CD4-positive, alpha-beta T cell treated with Interleukin-6 at 100 ng/mL for 8 hours (primary cell): ENCODE results near the gene PWWP2B.
"Not testable (repeated sequence)": the region's sequence is repeated elsewhere in the genome, so short reads cannot be mapped to it uniquely, and the experiment has no call there.

Experiments
- DNase-seq: peaks from one replicate; pipeline ENCODE4 v3.0.0-alpha.2; 2020; ENCODE audit warnings: mixed read lengths, low spot score

The PWWP2B gene

GRCh38 chr10:132381741-132382140 lies 15.3 kb upstream of the PWWP2B start:
- no peak for DNase-seq

DNA sequence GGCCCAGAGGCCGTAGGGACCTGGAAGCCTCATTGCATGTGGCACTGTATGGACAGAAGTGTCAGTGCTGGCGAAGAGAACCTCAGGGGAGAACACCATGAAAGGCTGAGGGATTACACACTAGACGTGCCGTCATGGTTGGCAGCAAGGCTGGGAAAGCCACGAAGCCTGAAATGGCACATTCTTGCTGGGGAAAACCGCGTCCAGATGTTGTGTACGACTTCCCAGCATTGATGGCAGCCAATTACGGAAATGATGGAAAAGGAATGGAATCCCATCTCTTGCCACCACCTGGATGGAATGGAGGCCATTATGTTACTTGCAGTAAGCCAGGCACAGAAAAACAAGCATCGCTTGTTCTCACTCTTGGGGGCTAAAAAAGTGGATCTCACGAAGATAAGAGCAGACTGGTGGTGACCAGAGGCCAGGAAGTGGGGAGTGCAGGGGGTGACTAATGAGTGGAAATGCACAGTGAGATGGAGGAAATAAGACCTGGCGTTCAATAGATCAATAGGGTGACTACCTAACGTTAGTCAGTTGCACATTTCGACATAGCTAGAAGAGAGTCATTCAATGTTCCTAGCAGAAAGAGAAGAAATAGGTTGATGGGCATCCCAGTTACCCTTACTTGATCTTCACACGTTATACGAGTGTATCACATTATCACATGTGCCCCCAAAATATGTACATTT lies 14.6 kb upstream of the PWWP2B start:
- DNase-seq, result no peak

GRCh38 chr10:132383101-132383500 lies 13.9 kb upstream of the PWWP2B start:
- no peak for DNase-seq

DNA sequence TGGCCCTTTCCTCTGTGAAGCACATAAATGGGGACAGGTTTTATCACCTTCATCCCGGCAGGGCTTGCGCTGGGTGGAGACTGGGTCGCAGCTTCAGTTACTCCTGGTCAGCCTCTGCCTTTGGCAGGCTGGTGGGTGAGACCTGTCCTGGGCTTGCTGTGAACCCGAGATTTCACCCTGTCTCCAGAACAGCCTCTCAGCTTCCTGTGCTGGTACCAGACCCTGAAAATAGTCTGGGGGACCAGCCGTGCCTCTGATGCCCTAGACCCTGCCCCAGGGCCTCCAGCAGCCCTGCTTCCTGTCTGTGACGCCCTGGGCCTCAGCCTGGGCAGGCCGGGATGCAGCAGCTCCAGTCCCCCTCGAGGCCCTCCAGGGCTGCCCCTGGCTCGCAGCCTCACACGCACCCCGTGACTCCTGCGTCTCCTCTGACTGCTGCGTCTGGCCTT lies 13.2 kb upstream of the PWWP2B start:
- DNase-seq, result no peak

DNA sequence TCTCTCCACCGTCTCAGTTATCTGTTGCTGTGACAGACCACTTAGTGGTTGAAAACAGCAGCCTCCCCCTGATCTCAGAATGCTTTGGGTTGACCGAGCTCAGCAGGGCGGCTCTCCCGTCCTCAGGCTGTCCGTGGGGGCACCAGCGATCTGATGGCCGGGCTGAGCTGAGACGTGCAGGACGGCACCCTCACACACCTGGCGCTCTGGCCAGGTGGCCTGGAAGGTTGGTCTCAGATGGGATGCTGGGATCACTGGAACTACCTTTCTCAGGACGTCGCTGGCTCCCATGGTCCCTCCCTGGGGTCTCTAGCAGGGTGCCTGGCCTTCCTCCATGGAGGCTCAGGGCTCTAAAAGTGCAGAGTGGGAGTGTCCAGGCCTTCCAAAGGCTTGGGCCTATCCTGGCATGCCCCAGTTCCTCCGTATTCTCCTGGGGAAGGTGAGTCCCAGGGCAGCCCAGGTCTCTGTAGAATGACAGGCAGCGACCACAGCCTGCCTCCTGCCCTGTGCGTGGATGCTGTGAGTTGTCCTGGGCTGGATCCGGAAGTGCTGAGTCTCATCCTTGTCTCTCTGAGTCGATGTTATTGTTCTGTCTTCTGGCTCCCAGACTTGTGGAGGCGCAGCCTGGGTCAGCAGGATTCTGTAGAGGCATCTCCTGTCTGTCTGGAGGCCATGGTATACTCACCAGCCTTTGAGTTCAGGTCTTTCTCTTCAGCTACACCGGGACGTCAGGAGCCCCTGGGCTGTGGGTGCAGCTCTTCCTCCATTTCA lies 12.2 kb upstream of the PWWP2B start:
- no peak for DNase-seq

DNA sequence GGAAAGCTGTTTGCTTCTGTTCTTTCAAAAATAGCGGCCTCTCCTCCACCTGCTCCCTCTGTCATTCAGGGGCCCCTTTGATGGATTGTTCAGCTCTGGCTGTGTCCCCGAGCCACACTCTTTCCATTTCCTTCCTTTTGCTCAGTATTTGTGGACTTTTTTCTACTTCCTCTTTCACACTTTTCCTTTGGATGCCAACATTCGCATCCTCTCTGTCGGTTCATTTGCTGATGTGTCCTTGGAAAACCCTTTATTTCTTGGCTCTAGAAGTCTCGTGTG lies 11.7 kb upstream of the PWWP2B start:
- no peak for DNase-seq

- no peak for DNase-seq
These were observed 11.1 kb upstream of the PWWP2B start for GRCh38 chr10:132385721-132386418.

DNA sequence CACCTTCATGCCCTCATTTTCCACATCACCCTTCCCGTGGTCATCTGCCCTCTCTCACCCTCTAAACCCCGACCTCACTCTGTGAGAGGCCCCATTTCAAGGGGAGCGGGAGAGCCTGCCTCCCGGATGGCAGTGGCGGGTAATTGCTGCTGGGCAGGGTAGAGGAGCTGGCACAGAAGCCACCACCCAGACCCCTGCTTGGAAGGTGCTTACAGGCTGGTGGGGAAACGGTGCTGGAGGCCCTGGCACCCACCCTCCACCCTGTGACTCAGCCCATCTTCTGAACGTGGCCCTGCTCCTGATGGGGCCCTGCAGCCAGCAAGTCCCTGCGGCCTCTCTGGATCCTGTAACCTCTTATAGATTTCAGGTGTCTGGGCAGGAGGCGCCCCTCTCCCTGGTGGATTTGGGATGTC lies 10.6 kb upstream of the PWWP2B start:
- DNase-seq, result no peak

DNA sequence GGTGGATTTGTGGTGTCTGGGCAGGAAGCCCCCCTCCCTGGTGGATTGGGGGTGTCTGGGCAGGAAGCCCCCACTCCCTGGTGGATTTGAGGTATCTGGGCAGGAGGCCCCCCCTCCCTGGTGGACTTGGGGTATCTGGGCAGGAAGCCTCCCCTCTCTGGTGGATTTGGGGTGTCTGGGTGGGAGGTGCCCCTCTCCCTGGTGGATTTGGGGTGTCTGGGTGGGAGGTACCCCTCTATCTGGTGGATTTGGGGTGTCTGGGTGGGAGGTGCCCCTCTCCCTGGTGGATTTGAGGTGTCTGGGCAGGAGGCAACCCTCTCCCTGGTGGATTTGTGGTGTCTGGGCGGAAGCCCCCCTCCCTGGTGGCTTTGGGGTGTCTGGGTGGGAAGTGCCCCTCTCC lies 10.1 kb upstream of the PWWP2B start:
- DNase-seq, result not testable (repeated sequence)

DNA sequence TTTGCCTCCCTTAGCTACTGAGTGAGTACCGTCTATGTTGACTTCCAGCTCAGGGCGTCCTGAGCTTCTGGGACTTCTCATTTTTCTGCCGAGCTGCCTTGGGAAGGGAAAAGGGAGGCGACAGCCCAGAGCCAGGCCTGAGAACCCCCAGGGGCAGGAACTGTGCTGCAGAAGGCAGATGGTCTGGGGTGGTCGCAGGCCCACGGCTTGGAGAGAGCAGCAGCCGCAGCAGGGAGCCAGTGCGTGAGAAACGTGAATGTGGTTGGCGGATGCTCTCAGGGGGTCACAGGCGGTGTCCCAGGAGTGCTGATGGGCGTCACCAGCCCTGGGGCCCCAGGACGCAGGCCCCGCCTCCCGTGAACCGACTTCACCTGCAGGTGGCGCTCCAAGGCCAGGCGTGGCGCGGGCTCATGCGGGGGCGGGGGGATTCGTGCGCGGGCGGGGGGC lies 9.2 kb upstream of the PWWP2B start:
- peak; percentile 68 for DNase-seq

GRCh38 chr10:132388891-132389432 lies 8.0 kb upstream of the PWWP2B start:
- no peak for DNase-seq

DNA sequence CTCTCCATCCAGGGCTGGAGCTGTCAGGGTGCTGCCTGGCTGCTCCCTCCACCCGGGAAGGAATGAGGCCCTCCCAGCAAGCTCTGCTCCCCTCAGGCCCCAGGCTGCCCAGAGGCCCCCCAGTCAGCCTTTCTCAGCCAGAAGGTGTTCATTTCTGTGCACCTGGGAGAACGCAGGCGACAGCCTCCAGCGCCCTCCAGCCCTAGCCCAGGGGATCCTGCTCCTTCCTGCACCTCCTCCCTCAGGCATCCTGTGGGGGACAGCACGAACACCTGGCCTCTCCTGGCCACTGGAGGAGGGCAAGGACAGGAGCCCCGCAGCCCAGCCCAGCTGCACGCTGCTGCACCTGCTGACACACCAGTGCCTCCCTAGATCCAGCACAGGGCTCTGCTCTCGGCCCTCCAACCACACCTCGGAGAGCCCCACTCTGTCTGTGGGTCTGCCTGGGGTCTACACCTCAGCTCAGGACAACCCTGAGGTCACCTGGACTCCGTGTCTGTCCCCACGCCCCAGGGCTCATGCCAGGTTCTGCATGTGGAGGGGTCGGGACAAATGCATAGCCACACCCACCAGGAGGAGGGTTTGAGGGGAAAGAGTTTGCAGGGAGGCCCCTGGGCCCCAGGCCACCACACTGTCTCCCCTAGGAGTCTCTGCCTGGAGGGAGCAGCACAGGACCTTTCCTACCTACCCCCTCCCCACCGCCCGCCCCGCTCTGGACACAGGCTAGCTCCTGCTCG lies 7.4 kb upstream of the PWWP2B start:
- DNase-seq, result no peak

GRCh38 chr10:132390170-132390920 lies 6.7 kb upstream of the PWWP2B start:
- DNase-seq, result no peak

DNA sequence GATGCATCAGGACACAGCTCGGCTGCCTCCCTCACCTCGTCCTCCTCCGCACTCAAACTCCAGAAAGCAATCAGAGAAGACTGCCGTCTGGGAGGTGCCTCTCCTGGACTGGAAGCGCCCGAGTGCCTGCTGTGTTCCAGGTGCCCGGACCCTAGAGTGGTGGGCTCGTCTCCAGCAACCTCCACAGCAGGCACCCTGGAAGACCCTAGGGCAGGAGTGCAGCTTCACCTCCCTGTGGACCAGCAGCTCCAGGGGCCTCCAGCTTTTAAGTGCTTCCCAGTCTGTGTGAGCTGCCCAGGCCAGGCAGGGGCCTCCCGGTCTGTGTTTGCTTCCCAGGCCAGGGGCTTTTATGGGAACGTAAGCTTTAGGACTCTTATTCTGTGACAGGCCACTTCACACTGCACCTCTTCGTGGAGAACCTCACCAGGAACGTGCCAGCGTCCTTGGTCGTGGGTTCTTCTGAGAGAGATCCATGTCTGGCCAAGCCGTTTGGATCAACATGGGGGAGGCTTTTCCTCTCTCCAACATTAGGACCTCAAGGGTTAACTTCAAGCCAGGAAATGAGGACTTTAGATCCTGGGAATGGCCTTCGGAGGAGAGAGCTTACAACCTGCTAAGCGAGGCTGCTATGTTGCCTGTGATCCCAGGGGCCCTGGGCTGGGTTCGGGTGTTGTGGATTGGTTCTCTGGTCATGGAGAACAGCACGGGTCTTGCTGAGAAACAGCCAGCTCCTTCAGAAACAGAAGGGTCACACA lies 5.9 kb upstream of the PWWP2B start:
- DNase-seq, result no peak

GRCh38 chr10:132391676-132392020 lies 5.4 kb upstream of the PWWP2B start:
- DNase-seq, result no peak

DNA sequence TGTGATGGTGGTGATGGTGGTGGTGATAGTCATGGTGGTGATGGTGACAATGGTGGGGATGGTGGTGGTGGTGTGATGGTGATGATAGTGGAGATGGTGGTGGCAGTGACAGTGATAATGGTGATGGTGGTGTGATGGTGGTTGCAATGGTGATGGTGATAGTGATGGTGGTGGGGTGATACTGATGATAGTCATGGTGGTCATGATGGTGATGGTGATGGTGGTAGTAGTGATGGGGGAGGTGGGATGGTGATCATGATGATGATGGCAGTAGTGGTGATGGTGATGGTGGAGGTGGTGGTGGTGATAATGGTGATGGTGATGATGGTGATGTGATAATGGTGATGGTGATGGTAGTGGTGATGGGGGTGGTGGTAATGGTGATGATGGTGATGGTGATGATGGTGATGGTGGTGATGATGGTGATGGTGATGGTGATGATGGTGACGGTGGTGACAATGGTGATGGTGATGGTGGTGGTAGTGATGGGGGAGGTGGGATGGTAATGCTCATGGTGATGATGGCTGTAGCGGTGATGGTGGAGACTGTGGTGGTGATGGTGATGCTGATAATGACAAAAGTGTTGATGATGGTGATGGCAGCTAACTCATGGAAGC lies 4.7 kb upstream of the PWWP2B start:
- DNase-seq, result no peak

- DNase-seq, result no peak
These were observed 3.9 kb upstream of the PWWP2B start for GRCh38 chr10:132392811-132393694.

DNA sequence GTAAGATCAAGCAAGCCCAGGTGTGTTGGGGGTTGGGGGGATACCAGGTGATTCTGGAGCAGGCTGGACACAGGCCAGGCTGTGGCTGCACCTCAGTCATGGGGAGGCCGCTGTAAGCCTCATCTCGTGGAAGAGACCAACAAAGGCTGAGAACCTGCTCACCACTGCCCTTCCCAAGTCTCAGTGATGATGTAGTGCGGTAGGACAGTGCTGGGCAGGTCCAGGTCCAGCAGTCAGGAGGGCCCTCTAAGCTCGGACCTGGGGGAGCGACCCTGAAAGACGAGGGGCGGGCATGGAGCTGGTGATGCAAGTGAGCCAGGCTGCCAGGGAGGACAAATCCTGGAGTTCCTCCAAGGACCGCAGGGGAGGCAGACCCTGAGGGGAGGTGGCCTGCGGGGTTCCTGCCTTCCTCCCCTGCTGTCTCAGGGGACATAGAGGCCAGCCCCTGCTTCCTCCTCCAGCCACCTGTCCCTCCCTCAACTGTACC lies 3.3 kb upstream of the PWWP2B start:
- no peak for DNase-seq

DNA sequence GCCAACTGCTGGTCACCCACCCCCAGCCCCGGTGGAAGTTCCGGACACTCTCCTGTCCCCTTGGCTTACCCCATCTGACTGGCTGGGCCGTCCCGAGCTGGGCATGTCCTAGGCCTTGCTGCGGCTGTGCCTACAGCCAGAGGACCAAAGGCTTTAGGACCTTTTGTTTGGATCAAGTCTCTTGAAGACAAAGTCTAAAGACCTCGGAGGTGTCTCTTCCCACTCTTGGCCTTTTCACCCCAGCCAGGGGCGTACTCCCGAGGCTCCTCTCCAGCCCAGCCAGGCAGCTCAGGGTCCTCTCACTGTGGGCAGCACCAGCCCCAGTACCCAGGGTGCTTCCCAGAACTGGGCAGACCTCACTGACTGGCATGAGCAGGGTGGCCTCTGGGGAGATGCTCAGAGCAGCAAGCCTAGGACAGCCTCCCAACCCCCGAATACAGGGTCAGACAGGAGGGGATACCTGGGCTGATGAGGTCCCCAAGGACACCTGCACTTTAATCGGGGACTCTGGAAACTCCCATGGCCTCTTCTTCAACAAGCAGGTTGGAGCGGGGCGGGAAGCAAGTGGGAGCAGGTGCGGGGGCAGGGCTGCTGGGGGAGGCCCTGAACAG lies 2.7 kb upstream of the PWWP2B start:
- no peak for DNase-seq
